NCI-H2107 treated with DMSO at 0.1 percent for 48 hours (cell line): ENCODE measurements around the gene ZBTB37.
"Not testable (repeated sequence)": the region's sequence is repeated elsewhere in the genome, so short reads cannot be mapped to it uniquely, and the experiment has no call there.

Experiments used
- DNase-seq: peaks from one replicate; lab custom pipeline; 2025; ENCODE audit not compliant: unreplicated experiment; lab: John Stamatoyannopoulos, UW

The ZBTB37 gene

GRCh38 chr1:173900992-173901391 is 32.8 kb downstream of the ZBTB37 start:
- DNase-seq = no peak

GRCh38 chr1:173903827-173904531 is 35.8 kb downstream of the ZBTB37 start:
- peak; percentile 41 for DNase-seq

DNA sequence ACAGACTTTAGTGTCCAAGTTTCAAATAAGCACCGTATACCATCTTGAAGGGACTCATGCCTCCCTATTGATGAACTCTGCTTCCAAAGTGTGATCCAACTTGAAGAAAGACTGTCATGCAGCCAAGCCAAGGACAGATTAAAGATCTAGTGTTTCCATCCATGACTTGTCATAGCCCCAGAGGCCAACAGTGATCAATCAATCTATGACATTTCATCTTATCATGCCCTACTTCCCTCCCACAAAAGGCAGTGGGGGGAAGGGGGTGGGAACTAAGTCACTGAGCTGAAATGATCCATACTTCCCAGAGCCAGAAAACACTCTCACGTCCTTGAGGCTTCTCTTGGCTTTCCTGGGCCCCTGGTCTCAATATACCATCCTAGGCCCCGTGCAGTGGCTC is 44.9 kb downstream of the ZBTB37 start:
- no peak for DNase-seq

DNA sequence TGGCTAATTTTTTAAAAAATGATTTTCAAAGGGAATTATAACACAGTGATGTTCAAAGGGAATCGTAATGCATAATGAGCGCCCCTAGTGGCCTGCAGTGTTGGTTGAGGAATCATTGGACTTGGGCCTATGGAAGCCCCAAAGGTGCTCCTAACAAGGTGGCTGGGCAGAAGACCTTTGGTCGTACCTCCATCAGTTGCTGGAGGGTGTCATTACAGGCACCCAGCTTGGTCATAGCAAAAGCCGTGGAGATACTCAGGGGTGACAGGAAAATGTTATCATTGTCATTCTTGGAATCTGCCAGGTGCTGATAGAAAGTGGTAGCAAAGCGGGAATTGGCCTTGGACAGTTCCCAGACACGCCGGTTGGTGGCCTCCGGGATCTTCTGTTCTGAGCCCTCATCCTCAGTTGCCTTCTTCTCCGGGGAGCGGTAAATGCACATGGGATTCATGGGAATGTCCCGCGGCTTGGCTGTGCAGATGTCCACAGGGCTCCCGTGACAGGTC is 46.2 kb downstream of the ZBTB37 start:
- no peak for DNase-seq

- DNase-seq = no peak
These were observed 47.4 kb downstream of the ZBTB37 start for GRCh38 chr1:173915596-173915995.

- DNase-seq = no peak
These were observed 48.5 kb downstream of the ZBTB37 start for GRCh38 chr1:173916667-173917066.

GRCh38 chr1:173917149-173917548 is 49.0 kb downstream of the ZBTB37 start, which contains the start of gene SERPINC1:
TSS of gene SERPINC1 (minus strand) at chr1:173917327. CDS start at chr1:173917259, 68 bp downstream.
- DNase-seq = no peak

- no peak for DNase-seq
These were observed 49.7 kb downstream of the ZBTB37 start for GRCh38 chr1:173917635-173918493.

DNA sequence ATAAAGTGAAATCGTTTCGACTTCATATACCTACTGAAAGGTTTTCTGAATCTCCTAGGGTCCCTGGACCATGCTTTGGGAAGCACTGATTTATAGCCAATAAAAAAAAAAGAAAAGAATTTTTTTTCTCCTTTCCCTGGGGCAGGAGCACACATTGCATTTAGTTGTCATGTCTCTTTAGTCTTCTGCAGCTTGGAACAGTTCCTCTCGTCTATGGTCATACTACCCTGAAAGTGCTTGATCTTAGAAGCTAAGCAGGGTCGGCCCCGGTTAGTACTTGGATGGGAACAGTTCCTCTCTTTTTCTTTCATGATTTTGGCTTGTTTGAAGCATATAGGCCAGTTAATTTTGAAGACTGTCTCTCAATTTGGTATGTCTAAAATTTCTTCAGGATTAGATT is 52.7 kb downstream of the ZBTB37 start:
- DNase-seq = no peak

DNA sequence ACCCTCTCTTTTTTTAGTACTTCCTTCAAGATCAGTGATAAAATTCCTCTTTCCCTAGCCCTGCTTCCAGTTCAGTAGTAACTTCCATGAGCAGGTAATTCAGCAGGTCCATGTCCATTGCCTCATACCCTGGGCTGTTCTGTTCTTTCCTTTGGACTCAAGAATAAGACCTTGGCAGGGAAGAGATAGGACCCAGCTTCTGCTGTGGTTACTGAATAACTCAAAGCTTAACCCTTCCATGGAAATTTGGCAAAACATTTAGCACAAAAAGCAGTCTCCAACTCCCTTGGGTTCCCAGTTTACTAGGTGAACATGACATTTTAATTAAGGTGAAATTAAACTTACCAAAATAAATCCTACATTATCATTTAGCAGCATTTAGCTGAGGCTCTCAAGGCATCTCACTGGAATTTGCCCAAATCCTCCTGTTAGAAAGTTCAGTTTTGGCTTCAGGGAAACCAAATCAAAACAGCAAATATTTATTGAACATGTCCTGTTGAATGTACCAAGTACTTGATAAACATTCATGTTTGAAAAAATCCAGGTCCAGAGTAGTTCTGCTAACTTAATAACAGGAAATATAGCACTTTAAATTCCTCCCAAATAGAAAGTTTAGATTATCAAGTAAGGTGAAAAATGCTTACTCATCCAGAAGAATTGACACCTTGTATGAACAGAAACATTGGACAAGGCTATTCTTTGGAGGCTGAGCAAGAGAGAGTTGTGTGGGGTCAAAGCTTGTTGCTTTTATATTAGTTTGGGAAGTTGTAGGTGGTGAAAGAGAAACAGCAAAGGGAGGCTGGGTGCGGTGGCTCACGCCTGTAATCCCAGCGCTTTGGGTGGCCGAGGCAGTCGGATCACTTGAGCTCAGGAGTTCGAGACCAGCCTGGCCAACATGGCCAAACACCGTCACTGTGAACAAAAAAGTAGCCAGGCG is 57.4 kb downstream of the ZBTB37 start:
- no peak for DNase-seq

DNA sequence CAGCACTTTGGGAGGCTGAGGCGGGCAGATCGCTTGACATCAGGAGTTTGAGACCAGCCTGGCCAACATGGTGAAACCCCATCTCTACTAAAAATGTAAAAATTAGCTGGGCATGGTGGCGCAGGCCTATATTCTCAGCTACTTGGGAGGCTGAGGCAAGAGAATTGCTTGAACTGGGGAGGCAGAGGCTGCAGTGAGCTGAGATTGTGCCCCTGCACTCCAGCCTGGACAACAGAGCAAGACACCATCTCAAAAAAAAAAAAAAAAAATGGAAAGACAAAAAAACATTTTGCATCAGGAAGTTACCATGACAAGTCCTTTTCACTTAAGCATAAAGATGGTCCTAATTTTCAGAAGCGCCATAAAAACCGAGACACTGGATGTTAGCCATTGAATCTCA is 62.4 kb downstream of the ZBTB37 start:
- DNase-seq = not testable (repeated sequence)

DNA sequence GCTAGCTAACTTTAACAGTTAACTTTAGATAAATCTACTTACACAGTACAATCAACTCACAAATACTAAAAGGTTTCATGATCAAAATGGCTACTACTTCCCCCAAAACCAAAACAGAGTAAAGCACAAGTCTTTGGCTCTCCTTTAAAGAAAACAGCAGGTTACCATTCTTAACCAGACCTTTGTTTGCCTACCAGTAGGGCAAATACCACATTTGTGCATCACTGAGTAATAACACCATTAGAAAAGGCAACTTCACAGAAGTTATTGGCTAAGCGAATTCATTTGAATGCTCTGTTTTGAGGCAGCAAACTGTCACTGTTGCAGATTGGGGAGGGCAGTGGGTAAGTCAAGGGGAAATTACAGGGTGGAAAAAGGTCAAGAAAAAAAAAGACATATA is 66.3 kb downstream of the ZBTB37 start:
- no peak for DNase-seq

GRCh38 chr1:173937062-173937461 is 68.9 kb downstream of the ZBTB37 start:
- DNase-seq = no peak

GRCh38 chr1:173946380-173946921 is 78.3 kb downstream of the ZBTB37 start:
- DNase-seq = no peak

- DNase-seq = no peak
These were observed 80.4 kb downstream of the ZBTB37 start for GRCh38 chr1:173948594-173948993.
